ENCODE measurements around the gene CCDC167.

Gene CCDC167

GRCh38 chr6:37532122-37532521 is 32.4 kb upstream of the CCDC167 start:
- DNase-seq (ENCODE audit: low read depth), result no peak
- TF ChIP-seq CTCF (IDR thresholded peaks at IDR 0.05; ENCODE audit: control insufficient read depth, insufficient read depth, low read depth, low read length, missing control alignments), result no peak
- no peak overlapping the region for H3K4me3 ChIP-seq (ENCODE audit: control insufficient read depth, low read depth, low read length)

- no peak for TF ChIP-seq CTCF (IDR thresholded peaks at IDR 0.05; ENCODE audit: control insufficient read depth, insufficient read depth, low read depth, low read length, missing control alignments)
- DNase-seq (ENCODE audit: low read depth), result no peak
- H3K4me3 ChIP-seq (ENCODE audit: control insufficient read depth, low read depth, low read length), result no peak overlapping the region
Observed at GRCh38 chr6:37531437-37532036, 31.8 kb upstream of the CCDC167 start.

GRCh38 chr6:37531026-37531425 is 31.3 kb upstream of the CCDC167 start:
- TF ChIP-seq CTCF (IDR thresholded peaks at IDR 0.05; ENCODE audit: control insufficient read depth, insufficient read depth, low read depth, low read length, missing control alignments), result no peak
- H3K4me3 ChIP-seq (ENCODE audit: control insufficient read depth, low read depth, low read length), result no peak overlapping the region
- no peak for DNase-seq (ENCODE audit: low read depth)

GRCh38 chr6:37530297-37530696 is 30.6 kb upstream of the CCDC167 start:
- H3K4me3 ChIP-seq (ENCODE audit: control insufficient read depth, low read depth, low read length), result no peak overlapping the region
- no peak for TF ChIP-seq CTCF (IDR thresholded peaks at IDR 0.05; ENCODE audit: control insufficient read depth, insufficient read depth, low read depth, low read length, missing control alignments)
- no peak for DNase-seq (ENCODE audit: low read depth)

- no peak overlapping the region for H3K4me3 ChIP-seq (ENCODE audit: control insufficient read depth, low read depth, low read length)
- no peak for DNase-seq (ENCODE audit: low read depth)
- no peak for TF ChIP-seq CTCF (IDR thresholded peaks at IDR 0.05; ENCODE audit: control insufficient read depth, insufficient read depth, low read depth, low read length, missing control alignments)
Observed at GRCh38 chr6:37528541-37528940, 28.8 kb upstream of the CCDC167 start.

- TF ChIP-seq CTCF (IDR thresholded peaks at IDR 0.05; ENCODE audit: control insufficient read depth, insufficient read depth, low read depth, low read length, missing control alignments), result no peak
- no peak overlapping the region for H3K4me3 ChIP-seq (ENCODE audit: control insufficient read depth, low read depth, low read length)
- no peak for DNase-seq (ENCODE audit: low read depth)
Observed at GRCh38 chr6:37525460-37526357, 26.0 kb upstream of the CCDC167 start.
